Right lung (tissue), 5 donors: ENCODE results near the gene ZBTB7C. TPM values are rescaled to one million over a fixed set of nuclear protein-coding genes. Genes with fewer than 3 reads are reported as not detected.

Source experiments
- DNase-seq, 2 donors: peaks; one replicate each; pipeline ENCODE4 v3.0.0-alpha.2; 2013
- polyA plus RNA-seq, 5 donors: library from polyadenylated mRNA; unstranded; fragments of 120-200 nt; gene quantifications; one replicate each; pipeline versions ENCODE4 v1.2.1 to v1.2.3, GENCODE V29; 2013; ENCODE audit warnings: inconsistent platforms in 1 of 5, low replicate concordance in 1 of 5; ENCODE audit not compliant: insufficient read length in 5 of 5, insufficient read depth in 1 of 5

The ZBTB7C gene
- polyA plus RNA-seq, 5 donors, result 1.7 to 3.5 (median 2.2) TPM

DNA sequence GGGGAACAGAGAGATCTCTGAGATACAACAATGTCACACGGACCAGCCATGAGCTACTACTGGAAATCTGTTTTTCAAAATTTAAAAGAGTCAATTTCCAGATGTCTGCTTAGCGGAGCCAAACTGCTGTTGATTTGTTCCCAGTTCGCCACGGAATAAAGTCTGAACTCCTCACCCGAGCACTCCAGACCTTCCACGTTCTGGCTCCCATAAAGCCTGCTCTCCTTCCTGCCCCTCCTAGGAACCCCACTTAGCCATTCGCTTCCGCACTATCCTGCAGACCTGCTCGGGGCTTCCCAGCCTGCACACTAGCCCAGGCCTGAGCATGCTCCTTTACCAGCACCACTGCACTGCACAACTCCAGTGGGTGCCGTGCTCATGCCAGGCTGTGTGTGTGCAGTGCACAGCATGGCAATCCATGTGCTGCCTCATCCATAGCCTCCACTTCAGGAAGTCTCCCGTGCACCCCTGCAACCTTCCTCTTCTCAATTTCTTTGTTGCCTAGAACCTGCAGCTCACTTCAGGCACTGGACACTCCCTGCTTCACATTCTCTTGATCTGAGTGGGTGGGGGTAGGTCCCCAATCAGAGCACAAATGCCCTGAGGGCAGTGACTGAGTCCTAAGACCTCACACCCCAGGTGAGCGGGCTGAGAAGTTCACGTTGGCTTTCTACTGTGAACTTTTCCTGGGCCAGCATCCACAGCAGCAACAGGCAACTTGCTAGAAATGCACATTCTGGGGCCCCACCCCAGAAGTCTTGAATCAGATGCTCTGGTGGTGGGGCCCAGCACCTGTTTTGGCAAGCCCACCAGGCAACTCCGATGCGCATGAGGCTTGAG, 53.7 kb downstream of the ZBTB7C start:
- no peak for DNase-seq

GRCh38 chr18:48354746-48355260, 54.4 kb downstream of the ZBTB7C start:
- DNase-seq, result no peak

- no peak for DNase-seq
Measured at GRCh38 chr18:48352051-48352755, 57.0 kb downstream of the ZBTB7C start.

DNA sequence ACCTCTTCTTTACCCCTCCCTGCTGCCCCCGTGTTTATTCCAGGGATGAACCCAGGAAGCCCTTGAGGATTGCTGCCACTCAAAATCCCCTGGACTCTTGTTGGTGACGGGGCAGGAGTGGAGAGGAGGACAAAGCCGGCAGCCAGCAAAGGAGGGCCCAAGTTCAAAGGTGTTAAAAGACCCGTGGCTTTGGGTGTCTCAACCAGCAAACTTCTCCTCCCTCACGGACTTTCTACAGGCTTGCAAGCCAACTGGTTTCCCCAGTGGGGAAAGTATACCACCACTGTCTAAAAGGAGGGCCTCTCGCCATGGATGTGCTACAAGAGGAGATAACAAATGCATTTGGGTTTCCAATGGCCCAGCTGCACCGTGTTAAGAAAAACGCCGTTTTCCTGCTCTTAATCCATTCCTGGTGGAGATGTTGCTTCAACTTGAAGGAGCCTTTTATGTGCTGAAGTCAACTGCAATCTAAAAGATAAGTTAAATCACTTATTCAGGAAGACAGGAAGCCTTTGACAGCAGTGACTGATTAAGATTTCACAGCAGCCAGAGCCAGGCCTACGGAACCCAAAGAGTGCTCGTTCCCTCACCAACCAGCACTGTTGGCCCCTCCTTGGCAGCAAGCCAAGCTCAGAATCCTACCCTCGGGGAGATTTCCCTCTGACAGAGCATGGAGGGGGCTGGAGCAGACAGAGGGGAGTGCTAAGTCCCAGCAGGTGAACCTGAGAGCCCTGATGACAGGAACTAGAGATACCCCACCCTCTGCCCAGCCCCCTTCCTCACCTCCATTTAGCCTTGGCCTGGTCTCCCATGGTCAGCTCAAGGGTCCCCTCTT, 57.8 kb downstream of the ZBTB7C start:
- DNase-seq, result no peak

GRCh38 chr18:48348739-48349138, 60.4 kb downstream of the ZBTB7C start:
- DNase-seq, result no peak

DNA sequence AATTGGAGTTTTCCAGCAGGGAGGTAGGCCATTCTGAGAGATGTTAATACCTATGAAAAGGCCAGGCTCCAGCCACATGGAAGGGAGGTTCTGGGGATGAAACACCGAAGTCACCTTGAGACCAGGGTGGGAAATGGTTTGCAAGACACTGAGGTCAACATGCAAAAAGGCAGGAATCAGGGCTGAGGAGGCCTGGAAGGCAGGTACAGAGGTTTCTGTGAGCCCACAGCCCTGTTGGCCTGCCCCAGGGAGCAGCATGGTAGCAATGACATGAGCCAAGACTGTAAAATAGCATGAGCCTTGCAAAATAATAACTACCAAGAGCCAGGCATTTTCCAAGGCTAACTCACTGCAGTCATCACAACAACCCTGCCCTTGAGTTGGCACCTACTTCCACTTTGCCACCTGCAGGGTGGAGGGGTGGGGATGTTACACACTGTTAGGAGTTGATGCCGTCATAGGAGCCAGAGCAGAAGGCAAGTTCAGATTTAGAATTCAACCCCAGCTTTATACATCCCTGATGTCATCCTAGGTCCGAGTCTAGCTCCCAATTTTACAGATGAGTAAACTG, 61.3 kb downstream of the ZBTB7C start:
- no peak for DNase-seq

DNA sequence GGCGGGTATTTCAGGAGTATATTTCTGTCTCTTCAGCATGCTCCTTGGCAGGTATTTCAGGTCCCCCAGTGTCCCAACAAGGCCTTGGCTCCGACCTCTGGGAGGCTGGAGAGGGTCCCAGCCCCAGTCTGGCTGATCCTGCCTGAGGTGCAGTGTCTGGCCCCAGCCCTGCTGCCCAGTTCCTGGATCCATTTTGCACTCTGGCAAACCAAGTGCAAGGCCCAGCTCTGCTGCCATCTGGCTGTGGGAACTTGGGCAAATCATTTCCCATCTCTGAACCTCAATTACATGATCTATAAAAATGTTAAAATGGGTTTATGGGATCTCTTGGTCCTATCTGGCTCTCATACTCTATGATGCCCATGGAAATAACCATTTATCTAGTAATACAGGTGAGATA, 63.6 kb downstream of the ZBTB7C start:
- DNase-seq, result no peak

GRCh38 chr18:48342581-48342980, 66.6 kb downstream of the ZBTB7C start:
- no peak for DNase-seq

- peak; percentile 14 to 16 for DNase-seq
Measured at GRCh38 chr18:48342125-48342524, 67.1 kb downstream of the ZBTB7C start.

DNA sequence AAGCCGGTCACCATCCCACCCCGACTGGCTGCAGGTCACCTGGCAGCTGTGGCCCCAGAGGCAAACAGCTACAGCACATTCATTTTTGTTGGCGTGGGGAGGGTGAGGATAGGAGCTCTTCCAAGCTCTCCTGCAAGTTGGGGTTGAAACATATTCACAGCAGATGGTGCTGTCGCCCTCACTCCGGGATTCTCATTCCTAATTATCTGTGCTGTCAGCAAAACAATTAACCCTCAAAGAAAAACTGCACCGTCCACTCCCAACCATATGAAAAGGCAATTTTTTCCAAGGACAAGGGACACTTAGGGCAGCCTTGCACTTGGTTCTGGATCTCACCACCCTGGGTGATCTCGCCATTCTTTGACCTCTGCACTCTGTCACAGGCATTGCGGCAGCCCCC, 68.6 kb downstream of the ZBTB7C start:
- DNase-seq, result no peak

GRCh38 chr18:48339692-48340091, 69.5 kb downstream of the ZBTB7C start:
- DNase-seq, result no peak

DNA sequence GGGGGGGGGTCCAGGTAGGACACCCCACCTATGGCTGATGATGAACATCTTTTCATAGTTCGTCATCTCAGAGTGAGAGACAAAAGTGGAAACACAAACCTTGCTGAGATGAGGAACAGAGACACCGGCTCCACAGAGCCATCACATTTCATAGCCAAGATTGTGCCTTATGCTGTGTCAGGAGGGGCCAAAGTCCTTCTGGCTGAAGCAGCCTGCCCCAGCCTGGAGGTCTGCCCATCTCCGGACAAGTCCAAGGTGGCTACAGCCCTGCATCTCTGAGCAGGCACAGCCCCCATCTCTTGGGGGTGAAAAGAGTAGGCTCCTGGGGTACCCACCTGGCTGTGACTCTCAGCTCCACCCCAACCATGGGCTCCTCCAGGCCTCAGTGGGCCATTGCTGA, 70.3 kb downstream of the ZBTB7C start:
- no peak for DNase-seq

DNA sequence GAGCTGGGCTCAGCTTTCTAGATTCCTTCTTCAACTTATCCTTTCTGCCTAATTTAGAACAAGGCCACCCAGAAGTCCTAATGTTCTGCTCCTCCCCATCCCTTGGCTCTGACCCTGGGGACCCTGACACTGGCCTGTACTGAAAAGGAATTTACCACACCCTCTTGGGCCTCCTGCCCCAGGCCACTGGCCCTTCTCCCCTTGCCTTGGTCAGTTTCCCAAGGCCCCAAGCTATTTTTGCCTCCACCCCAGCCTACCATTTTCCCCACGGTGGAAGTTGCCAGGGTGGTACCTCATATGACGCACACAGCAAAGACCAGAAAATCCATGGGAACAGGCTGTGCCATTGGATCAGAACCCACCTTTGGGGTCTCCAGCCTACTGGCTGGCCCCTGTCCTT, 72.1 kb downstream of the ZBTB7C start:
- no peak for DNase-seq

- no peak for DNase-seq
Measured at GRCh38 chr18:48336332-48336731, 72.9 kb downstream of the ZBTB7C start.

- DNase-seq, result no peak
Measured at GRCh38 chr18:48335829-48336228, 73.4 kb downstream of the ZBTB7C start.

DNA sequence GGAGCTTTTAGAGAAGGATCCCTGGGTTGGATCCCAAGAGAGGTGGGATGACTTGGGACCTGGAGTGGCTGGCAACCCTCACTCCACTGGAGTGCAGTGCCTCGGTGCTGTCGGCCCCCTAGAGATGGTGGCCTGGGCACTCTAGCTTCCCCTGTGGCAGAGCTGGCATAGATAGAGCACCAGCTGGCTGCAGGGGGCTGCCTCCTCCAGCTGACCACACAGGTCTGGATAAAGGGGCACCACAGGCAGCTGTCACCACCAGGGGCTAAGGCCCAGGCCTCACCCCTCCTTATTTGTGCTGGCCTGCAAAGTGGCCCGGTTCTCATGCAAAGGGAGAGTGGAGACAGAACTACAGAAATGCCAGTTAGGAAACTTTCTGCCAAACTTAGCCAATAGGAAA, 74.3 kb downstream of the ZBTB7C start:
- DNase-seq, result no peak

DNA sequence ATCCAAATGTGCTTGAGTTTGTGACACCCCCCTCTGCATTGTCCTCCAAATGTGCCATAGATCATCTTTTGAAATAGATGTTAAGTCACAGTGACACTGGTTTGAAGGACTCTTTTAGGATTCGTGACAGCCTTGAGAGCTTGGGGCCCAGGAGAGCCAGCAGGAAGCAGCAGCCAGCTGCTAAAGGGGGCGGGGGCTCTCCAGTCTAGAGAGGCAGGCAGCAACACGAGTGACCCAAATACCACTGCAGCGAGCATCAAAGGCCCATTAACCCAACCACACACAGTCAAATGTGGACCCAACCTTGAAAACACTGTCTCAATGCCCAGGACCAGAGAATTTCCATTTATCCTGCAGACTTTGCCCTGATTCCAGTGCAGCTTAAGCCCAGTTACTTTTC, 75.6 kb downstream of the ZBTB7C start:
- DNase-seq, result peak; percentile 20 to 23

DNA sequence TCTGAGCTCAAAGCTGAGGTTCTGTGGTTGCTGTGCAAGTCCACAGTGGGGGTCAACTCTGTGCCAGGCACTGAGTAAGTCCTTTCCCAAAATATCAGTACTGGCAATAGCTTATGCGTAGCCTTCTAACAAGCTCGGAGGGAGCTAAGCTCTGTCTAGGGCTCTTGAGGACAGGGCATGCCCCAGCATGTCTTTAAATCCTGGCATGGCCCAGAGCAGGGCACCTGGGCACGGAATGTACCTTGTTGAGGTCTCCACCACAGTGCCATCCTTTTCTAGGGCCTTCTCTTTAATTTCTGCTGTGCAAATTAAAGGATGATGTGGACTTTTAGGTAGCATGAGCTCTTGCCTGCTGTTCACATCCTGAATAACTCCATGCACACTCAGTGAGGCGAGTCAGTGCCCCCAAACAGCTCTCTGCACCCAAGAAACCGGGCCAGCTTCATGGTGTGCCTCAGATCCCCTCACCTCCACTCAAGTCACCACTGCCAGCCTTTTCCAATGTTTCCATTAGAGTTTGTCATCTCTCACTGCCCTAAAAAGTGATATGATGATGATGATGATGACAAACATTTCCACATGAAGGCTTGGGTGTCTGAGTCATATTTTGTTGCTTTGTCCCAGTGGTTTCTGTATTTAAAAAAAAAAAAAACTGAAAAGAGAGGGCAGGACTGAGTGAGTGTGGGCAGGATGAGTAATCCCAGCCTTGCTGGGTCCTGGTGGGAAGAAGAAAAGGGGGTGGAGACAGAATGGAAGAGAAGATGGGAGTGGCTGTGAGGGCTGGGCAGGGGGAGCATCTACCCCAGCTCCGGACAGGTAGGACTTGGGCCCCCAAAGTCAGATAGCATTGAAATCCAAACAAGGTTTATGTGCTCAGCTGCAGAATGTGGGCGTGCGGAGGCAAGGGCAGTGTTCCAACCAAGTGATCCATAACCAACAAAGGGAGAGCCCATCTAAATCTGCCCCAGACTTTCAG, 78.9 kb downstream of the ZBTB7C start:
- no peak for DNase-seq

GRCh38 chr18:48328473-48329210, 80.5 kb downstream of the ZBTB7C start:
- no peak for DNase-seq
